IPS DF 4.7 (cell line): ENCODE results near the gene ZBTB7B.

Experiments
- DNase-seq: peaks from one replicate; pipeline ENCODE4 v3.0.0-alpha.2; 2013; ENCODE audit warnings: low spot score; ENCODE audit errors: extremely low read depth

The ZBTB7B gene

DNA sequence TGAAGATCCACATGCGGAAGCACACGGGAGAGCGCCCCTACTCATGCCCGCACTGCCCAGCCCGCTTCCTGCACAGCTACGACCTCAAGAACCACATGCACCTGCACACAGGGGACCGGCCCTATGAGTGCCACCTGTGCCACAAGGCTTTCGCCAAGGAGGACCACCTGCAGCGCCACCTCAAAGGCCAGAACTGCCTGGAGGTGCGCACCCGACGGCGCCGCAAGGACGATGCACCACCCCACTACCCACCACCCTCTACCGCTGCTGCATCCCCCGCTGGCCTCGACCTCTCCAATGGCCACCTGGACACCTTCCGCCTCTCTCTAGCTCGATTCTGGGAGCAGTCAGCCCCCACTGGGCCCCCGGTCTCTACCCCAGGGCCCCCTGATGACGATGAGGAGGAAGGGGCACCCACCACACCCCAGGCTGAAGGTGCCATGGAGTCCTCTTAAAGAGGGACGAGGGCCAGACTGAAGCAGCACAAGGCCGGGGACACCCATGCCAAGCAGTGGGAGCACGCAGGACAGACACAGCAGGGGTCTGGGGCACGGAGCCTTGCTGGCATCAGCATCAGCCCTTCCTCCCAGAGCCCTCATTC is 13.7 kb downstream of the ZBTB7B start:
- DNase-seq: no peak

DNA sequence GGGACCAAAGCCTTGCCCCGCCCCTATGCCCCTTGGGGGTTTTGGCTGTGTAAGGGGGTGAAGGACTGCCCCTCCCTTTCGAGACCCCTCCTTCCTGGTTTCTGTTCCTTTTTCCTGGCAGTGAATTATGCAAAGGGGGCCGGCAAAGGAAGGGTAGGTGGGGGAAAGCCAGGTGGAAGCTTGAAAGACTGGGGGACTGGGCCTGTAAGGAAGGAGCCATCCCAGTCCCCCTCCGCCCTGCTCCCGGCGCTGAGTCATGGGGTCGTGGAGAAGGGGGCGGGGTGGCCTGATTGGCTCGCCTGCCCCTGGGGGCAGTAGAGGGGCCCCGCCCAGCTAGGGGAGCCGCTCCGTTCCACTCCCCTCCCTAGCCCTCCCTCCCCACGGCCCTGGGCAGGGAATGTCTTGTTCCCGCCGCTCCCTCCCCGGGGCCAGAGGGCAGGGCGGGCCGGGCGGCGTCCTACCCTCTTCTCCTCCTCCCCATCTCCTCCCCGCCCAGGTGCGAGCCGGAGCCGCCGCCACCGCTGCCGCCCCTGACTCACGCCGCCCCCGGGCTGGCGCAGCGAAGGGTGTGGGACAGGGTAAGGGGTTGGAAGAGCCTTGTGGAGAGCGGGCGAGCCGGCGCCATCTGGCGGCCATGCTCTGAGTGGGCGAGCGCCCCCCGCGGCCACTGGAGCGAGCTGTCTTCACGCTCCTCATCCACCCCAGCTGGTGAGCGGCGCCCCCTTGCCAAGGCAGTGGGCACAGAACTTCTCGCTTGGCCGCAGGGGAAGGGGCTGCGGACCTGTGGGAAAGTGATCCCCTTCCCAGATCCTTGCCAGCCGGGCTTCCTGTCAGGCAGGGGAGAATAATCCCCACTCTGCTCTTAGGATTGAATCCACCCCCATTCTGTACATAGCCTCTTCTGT is 14.7 kb downstream of the ZBTB7B start:
- DNase-seq: no peak

- DNase-seq: no peak
Observed at GRCh38 chr1:155017946-155018316, 15.3 kb downstream of the ZBTB7B start.

GRCh38 chr1:155018617-155019348 is 16.2 kb downstream of the ZBTB7B start:
- no peak for DNase-seq

GRCh38 chr1:155019377-155020245 is 17.0 kb downstream of the ZBTB7B start:
- DNase-seq: no peak

DNA sequence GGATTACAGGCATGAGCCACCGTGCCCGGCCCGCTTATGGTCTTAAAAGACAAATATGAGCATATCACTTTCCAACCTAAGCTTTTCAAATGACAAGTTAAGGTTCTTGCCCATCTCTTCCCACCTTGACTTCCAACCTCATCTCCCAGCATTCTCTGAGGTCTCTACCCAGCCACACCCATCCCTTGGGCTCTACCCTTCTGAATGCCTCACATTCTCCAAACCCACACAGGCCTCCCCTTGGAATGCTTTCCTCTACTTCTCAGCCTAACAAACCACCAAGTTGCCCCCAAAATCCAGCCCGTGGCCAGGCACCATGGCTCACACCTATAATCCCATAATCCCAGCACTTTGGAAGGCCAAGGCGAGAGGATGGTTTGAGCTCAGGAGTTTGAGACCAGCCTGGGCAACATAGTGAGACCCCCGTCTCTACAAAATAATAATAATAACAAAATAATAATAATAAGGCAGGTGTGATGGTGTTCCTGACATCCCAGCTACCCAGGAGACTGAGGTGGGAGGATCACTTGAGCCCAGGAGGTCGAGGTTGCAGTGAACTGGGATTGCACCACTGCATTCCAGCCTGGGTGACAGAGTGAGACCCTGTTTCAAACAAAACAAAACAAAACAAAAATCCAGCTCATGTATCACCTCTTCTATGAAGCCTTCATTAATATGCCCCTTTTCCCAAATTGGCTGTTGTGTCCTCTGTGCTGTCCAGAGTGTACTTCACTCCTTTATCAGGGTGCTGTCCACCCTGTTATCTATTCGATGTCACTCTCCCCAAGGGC is 19.7 kb downstream of the ZBTB7B start:
- DNase-seq: no peak

DNA sequence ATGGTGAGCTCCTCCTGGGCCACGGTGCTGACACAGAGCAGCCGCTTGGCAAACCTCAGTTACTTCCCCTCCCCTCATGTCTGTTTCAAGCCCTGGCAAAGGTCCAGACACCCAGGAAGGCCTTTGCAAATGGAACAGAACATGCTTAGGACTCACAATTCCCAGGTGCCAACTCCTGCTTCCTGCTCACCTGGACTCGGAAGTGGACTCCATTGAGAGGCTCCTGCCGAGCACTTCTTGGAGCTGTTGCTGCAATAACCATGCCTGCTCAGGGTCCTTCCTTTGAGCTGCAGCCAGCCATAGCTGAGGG is 20.3 kb downstream of the ZBTB7B start:
- DNase-seq: no peak

DNA sequence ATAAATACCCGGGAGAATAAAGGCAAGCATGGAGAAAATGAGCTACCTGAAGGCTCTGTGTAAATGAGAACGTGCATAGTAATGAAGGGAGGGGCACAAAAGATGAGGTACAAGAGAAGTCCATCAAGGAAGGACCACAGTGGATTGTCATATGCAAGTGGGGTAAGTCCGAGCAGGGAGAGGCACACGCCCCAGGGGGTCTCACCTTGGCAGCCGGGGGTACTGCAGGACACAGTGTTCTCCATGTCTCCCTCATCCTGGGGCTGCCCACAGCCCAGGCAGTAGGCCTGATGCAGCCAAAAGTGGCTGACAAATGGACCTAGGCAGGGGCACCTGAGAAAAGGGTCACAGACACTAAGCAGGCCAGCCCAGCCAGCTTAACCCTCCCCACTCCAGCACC is 21.0 kb downstream of the ZBTB7B start:
- DNase-seq: no peak

GRCh38 chr1:155024315-155024714 is 21.7 kb downstream of the ZBTB7B start:
- no peak for DNase-seq

DNA sequence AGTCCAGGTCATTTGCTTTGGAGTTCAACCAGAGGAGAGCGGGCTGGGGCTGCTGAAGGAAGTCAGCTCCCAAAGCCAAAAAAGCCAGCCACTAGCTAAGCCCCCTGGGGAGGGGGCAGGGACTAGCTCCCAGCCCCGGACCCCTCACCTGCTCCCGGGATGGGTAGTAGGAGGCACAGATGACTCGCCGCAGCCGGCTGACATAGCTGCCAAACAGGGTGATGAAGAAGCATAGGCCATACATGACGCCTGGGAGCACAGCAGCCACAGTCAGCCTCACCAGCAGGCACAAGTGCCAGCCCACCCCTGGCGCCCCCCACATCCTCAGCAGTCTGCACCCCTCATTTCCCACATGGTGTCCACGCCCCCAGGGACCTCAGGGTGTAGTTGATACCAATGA is 23.6 kb downstream of the ZBTB7B start:
- DNase-seq: no peak

DNA sequence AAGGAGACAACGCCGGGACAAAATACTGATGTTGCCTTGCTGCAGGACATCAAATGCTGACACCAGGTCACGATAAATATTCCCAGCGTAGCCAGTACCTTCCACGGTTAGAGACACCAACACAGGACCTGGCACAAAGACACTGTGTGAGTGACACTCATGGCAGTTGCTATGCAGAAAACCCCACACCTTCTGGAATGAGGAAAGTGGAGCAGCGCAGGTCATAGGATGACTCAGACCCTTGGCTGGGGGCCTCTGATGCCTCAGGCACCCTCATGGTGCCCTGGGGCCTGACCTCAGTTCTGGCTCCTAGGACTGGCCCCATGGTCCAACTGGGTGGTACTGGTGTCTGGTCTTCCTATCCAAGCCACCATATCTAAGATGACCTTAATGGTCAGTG is 24.0 kb downstream of the ZBTB7B start:
- DNase-seq: no peak

DNA sequence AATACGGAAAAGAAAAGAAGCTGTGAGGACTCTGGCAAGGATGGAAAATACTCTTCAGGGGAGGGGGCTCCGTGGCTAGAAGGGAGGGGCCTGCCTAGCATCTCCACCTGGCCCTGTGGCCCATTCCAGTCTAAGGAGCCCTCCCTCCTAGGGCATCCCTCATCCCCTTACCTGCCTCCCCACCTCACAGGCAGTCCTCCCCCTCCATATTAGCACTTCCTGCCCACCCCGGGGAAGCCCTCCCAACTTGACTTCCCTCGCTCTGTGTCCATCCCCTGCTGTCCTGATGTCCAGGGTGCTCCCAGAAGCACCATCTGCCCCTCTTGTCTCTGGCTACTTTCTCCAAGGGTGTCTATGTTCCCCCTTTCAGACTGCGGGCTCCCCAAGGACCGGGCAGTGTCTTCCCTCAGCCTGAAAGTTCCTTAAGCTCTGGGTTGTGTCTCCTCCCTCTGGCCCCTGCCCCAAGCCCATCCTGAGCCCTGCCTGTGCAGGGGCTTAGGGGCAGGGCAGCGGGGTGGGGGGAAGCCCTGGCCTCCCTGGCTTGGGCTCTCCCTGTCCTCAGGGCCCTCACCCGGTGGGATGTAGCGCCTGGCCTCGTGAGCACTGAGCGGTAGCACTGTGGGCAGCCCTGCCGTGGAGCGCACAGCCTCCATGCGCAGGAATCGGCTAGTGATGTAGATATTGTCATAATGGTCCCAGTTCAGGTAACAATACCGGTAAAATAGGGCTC is 27.1 kb downstream of the ZBTB7B start:
- no peak for DNase-seq

- DNase-seq: no peak
Observed at GRCh38 chr1:155030243-155030795, 27.7 kb downstream of the ZBTB7B start.

GRCh38 chr1:155030899-155031298 is 28.3 kb downstream of the ZBTB7B start:
- DNase-seq: no peak

DNA sequence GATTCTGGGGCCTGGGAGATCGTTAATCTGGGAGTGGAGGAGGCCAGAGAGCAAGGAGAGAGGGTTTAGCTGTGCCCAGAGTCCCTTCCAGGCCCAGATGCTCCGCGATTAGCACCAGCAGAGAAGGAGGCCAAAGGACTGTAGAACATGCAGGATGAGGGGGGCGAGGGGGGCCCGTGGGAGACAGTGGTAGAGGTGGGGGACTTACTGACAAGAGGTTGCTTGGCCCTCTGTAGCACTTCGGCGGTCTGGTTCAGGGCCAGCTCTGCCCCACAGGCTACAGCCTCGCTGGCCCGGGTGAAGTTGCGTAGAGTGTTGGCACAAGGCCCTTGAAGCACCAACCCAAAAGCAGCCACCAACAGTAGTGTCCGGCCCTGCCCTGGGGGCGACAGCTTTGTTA is 30.3 kb downstream of the ZBTB7B start:
- no peak for DNase-seq

DNA sequence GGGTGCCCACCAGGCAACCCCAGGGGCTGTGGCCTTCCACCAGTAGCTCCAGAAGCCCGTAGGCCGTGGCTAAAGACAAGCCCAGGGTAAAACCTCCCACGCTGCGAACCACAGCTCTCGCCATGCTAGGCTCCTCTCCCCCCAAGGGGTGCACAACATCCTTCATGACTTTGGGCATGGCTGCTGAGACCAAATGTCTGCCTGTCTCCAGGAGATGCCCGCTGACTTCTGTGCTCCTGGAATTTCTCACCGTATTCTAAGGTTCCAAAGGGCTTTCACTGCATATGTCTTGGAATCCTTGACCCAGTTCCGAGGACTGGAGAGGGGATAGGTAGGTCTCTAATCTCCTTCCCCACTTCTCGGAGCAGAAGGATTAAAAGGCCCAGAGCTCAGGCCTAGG is 30.9 kb downstream of the ZBTB7B start, which contains the start of the genes DCST1 and DCST2:
TSS of gene DCST1 (plus strand) at position 301 of the 400 bp plus-strand sequence. CDS start 213 bp downstream, outside the sequence.
TSS of gene DCST2 (minus strand) at position 258 of the 400 bp plus-strand sequence. CDS start at position 178, 80 bp downstream.
- no peak for DNase-seq

DNA sequence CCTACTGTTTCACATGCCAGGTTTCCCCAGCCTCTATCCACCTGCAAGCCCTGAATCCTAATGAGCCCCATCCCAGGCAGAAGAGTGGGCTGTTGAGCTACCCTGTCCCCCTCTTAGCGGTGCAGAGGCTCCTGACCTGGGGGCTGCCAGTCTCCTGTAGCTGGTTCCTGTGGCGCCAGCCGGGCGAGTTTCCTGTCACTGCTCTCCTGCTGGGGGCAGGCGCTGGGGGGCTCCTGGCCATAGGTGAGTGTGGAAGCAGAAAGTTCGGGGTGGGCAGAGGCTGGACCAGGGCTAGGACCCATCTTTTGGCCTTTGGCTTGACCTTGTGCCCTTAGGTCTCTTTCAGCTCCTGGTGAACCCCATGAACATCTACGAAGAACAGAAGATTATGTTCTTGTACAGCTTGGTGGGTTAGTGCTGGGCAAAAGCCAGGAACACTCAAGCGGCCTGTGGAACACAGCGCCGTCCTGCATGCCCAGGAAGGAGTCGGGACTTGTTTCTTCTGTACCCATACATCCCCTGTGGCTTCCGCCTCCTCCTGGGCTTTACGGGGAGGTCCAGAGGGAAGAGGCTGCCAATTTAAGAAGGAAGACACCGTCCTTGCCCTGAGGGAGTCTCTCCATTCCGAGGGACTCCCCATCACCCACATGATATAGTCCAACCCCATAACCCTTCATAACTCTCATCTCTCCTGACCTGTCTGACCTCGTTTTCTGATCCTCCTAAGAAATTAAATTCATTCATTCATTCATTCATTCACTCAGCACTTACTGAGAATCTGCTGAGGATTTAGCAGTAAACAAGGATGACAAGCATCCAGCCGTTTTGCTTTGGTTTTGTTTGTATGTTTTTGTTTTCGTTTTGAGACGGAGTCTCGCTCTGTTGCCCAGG is 32.0 kb downstream of the ZBTB7B start:
- no peak for DNase-seq

DNA sequence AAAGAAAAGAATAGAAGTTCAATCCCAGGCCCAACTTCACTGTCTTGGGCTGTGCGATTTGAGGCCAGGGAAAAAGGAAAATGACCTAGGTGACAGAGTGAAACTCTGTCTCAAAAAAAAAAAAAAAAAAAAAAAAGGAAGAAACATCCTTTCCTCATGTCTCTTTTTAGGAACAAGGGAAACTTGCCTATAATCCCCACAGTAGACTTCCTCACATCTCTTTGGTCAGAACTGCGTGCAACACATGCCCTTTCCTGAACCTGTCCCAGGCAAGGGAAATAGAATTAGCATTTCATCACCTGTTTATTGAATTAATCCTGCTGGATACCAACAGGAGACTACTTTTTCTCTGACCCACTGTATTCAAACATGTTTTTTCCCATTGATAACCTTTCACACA is 33.3 kb downstream of the ZBTB7B start:
- no peak for DNase-seq
